HL-60 (cell line): ENCODE results near the gene CNN3.

Experiments used
- DNase-seq, 2 experiments: peaks; one replicate each; pipeline ENCODE4 v3.0.0-alpha.2; 2010 to 2020; ENCODE audit warnings: low read depth in 1 of 2, low spot score in 1 of 2
- H3K27ac ChIP-seq: fragments of 250-450 bp; sonication (Bioruptor Pico); replicated peaks from 2 replicates; pipeline ENCODE4 v1.5.1; 2020; ENCODE audit warnings: mild to moderate bottlenecking, moderate library complexity
- H3K27me3 ChIP-seq: fragments of 250-450 bp; sonication (Bioruptor Pico); 2 replicates; pipeline ENCODE4 v1.5.1; 2021; ENCODE audit warnings: mild to moderate bottlenecking, moderate library complexity; ENCODE audit not compliant: insufficient read depth, poor library complexity, severe bottlenecking
- H3K4me3 ChIP-seq: replicated peaks from 2 replicates; pipeline ENCODE4 v1.5.1; 2011; ENCODE audit warnings: mild to moderate bottlenecking, control low read depth, low read length; ENCODE audit not compliant: insufficient read depth
- GABPA ChIP-seq: IDR thresholded peaks from 2 replicates; pipeline ENCODE4 v1.6.1; 2012; ENCODE audit warnings: low read depth
- POLR2AphosphoS5 ChIP-seq: IDR thresholded peaks from 2 replicates; pipeline ENCODE4 v1.6.1; 2012; ENCODE audit warnings: low read depth
- SPI1 ChIP-seq: IDR thresholded peaks from 2 replicates; pipeline ENCODE4 v1.6.1; 2012; ENCODE audit warnings: low read depth, mild to moderate bottlenecking, borderline replicate concordance
- TF ChIP-seq, protein P1 (sequence below): IDR thresholded peaks from 2 replicates; pipeline ENCODE4 v1.6.1; 2012; ENCODE audit warnings: low read depth; ENCODE audit not compliant: insufficient replicate concordance
- TF ChIP-seq, protein P2 (sequence below): IDR thresholded peaks from one replicate; pipeline ENCODE4 v1.5.1; 2011; ENCODE audit warnings: low read length, control low read depth, inconsistent platforms; ENCODE audit not compliant: insufficient read depth

The CNN3 gene

DNA sequence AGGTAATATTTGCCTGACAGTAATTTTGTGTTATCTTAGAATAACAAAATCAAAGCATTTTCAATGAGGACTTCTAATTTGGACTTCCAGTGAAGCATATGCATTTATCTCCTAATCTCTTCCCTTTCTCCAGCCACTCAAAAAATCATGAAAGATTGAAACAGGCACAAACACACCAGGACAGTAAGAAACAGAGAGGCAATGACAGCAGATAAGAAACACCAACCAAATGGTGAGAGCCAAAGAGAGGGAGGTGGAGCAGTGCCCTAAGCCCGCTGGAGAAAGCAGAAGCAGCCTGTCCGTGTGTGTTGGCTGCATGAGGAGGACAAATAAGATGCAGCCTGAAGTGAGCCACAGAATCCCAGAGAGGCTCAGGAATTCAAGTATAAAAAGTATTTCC lies 67.7 kb downstream of the CNN3 start:
- Histone ChIP-seq H3K27ac (no peak overlapping the region), H3K27me3 (no peaks in the 10 kb centered on the region), H3K4me3 (no peak overlapping the region)
- TF ChIP-seq, protein P1, sequence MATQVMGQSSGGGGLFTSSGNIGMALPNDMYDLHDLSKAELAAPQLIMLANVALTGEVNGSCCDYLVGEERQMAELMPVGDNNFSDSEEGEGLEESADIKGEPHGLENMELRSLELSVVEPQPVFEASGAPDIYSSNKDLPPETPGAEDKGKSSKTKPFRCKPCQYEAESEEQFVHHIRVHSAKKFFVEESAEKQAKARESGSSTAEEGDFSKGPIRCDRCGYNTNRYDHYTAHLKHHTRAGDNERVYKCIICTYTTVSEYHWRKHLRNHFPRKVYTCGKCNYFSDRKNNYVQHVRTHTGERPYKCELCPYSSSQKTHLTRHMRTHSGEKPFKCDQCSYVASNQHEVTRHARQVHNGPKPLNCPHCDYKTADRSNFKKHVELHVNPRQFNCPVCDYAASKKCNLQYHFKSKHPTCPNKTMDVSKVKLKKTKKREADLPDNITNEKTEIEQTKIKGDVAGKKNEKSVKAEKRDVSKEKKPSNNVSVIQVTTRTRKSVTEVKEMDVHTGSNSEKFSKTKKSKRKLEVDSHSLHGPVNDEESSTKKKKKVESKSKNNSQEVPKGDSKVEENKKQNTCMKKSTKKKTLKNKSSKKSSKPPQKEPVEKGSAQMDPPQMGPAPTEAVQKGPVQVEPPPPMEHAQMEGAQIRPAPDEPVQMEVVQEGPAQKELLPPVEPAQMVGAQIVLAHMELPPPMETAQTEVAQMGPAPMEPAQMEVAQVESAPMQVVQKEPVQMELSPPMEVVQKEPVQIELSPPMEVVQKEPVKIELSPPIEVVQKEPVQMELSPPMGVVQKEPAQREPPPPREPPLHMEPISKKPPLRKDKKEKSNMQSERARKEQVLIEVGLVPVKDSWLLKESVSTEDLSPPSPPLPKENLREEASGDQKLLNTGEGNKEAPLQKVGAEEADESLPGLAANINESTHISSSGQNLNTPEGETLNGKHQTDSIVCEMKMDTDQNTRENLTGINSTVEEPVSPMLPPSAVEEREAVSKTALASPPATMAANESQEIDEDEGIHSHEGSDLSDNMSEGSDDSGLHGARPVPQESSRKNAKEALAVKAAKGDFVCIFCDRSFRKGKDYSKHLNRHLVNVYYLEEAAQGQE = no peak
- DNase-seq = no peak

DNA sequence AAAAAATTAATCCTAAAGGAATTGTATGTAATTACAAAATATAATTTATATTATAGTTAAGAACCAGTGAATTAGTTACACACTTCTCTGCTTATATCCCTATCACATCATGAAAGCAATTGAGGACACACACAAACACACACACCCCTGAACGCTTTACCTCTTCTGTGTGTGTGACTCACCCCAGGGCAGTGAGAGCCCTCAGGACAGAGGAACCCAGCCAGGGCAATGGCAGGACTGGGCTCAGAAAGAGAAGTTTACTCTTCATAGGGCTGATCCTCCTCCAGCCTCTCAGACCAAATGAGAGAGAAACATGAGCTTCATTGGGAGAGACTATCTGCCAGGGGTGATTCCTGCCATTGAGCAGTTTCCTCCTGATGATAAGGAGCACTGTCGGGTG lies 68.6 kb downstream of the CNN3 start:
- Histone ChIP-seq H3K27ac (no peak overlapping the region), H3K4me3 (no peak overlapping the region), H3K27me3 (peaks cover 4% of the 10 kb centered on the region)
- TF ChIP-seq SPI1 (no peak), POLR2AphosphoS5 (no peak), GABPA (no peak)
- TF ChIP-seq, protein P2, sequence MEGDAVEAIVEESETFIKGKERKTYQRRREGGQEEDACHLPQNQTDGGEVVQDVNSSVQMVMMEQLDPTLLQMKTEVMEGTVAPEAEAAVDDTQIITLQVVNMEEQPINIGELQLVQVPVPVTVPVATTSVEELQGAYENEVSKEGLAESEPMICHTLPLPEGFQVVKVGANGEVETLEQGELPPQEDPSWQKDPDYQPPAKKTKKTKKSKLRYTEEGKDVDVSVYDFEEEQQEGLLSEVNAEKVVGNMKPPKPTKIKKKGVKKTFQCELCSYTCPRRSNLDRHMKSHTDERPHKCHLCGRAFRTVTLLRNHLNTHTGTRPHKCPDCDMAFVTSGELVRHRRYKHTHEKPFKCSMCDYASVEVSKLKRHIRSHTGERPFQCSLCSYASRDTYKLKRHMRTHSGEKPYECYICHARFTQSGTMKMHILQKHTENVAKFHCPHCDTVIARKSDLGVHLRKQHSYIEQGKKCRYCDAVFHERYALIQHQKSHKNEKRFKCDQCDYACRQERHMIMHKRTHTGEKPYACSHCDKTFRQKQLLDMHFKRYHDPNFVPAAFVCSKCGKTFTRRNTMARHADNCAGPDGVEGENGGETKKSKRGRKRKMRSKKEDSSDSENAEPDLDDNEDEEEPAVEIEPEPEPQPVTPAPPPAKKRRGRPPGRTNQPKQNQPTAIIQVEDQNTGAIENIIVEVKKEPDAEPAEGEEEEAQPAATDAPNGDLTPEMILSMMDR = no peak
- TF ChIP-seq, protein P1 = no peak
- DNase-seq = no peak

DNA sequence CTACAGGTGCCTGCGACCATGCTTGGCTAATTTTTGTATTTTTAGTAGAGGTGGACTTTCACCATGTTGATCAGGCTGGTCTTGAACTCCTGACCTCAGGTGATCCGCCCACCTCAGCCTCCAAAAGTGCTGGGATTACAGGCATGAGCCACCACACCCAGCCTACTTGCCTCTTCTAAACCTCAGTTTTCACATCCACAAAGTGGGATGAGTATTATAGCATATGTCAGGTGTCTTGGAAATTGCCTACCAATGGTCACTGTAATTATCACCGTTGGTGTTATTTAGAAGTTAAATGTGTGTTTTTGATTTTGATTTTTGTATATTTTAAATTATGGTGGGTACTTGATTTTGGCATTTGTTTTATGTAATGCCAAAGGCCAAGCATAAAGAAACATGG lies 70.0 kb downstream of the CNN3 start:
- TF ChIP-seq, protein P2 = no peak
- TF ChIP-seq SPI1 = no peak
- no peak for TF ChIP-seq GABPA
- TF ChIP-seq POLR2AphosphoS5 = no peak
- TF ChIP-seq, protein P1 = no peak
- DNase-seq = no peak
- H3K27ac ChIP-seq = no peak overlapping the region
- peaks cover 8% of the 10 kb centered on the region for H3K27me3 ChIP-seq
- no peak overlapping the region for H3K4me3 ChIP-seq

DNA sequence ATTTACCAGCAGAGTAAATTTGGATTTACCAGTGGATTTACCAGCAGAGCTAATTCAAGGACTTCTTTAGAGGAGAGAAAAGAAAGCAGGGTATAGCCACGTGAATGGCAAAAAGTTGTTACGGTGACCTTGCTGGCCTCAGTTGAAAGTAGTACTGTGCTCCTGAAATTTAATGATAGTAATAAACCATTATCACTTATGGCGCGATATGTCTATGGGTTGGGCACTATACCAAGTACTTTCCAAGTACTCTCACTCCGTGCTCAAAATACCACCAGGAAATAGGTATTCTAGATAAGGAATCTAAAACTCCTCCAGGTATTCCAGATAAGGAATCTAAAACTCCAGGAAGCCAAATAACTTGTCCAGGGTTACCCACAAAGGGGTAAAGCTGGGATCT lies 70.9 kb downstream of the CNN3 start:
- Histone ChIP-seq H3K4me3 (no peak overlapping the region), H3K27me3 (peaks cover 8% of the 10 kb centered on the region), H3K27ac (no peak overlapping the region)
- TF ChIP-seq, protein P2 = no peak
- TF ChIP-seq GABPA (no peak), SPI1 (no peak), POLR2AphosphoS5 (no peak)
- TF ChIP-seq, protein P1 = no peak
- no peak for DNase-seq
